GM06990 (cell line): ENCODE measurements around the gene SMIM27.

Experiments
- DNase-seq: peaks from one replicate; pipeline ENCODE4 v3.0.0-alpha.2; 2011; ENCODE audit not compliant: insufficient read length; ENCODE audit errors: extremely low read depth
- H3K27me3 ChIP-seq: replicated peaks from 2 replicates; pipeline ENCODE4 v1.6.0; 2011; ENCODE audit warnings: low read length; ENCODE audit not compliant: control insufficient read depth, insufficient read depth
- H3K36me3 ChIP-seq: 2 replicates; pipeline ENCODE4 v1.5.1; 2011; ENCODE audit warnings: low read length; ENCODE audit not compliant: control insufficient read depth, insufficient read depth
- H3K4me3 ChIP-seq: replicated peaks from 2 replicates; pipeline ENCODE4 v1.5.1; 2011; ENCODE audit warnings: low read depth, mild to moderate bottlenecking, control low read depth, low read length
- CTCF ChIP-seq: IDR thresholded peaks from 2 replicates; pipeline ENCODE4 v1.5.1; 2011; ENCODE audit warnings: low read length, control low read depth, mild to moderate bottlenecking, inconsistent platforms; ENCODE audit not compliant: insufficient read depth, poor library complexity, severe bottlenecking

The SMIM27 gene

GRCh38 chr9:32552172-32552872 lies at the start of gene SMIM27, which contains the start of gene TOPORS:
Gene SMIM27 (plus strand): TSS chr9:32552327. CDS start chr9:32552435, 108 bp downstream.
Gene TOPORS (minus strand): TSS chr9:32552586. CDS start chr9:32552436, 150 bp downstream.
- H3K4me3 ChIP-seq = peak within 1 kb of the TSS; percentile 85
- H3K36me3 ChIP-seq = no peaks in the 10 kb centered on the region
- H3K27me3 ChIP-seq = no peaks in the 10 kb centered on the region
- peak; percentile 91 for DNase-seq
- no peak for TF ChIP-seq CTCF

- H3K36me3 ChIP-seq = no peaks in the 10 kb centered on the region; the same call in 1 of the 2 replicates
- DNase-seq = no peak
- no peak overlapping the region for H3K4me3 ChIP-seq
- TF ChIP-seq CTCF = no peak
- no peaks in the 10 kb centered on the region for H3K27me3 ChIP-seq
Observed at GRCh38 chr9:32502464-32502863, 49.7 kb upstream of the SMIM27 start.

GRCh38 chr9:32503008-32503407 lies 49.1 kb upstream of the SMIM27 start:
- H3K36me3 ChIP-seq = no peaks in the 10 kb centered on the region; the same call in 1 of the 2 replicates
- no peak for DNase-seq
- TF ChIP-seq CTCF = no peak
- no peak overlapping the region for H3K4me3 ChIP-seq
- no peaks in the 10 kb centered on the region for H3K27me3 ChIP-seq

- DNase-seq = no peak
- TF ChIP-seq CTCF = no peak
- no peaks in the 10 kb centered on the region for H3K36me3 ChIP-seq
Observed at GRCh38 chr9:32508728-32509127, 43.4 kb upstream of the SMIM27 start.

GRCh38 chr9:32516241-32516640 lies 35.9 kb upstream of the SMIM27 start:
- no peaks in the 10 kb centered on the region for H3K36me3 ChIP-seq
- no peak overlapping the region for H3K4me3 ChIP-seq
- TF ChIP-seq CTCF = no peak
- DNase-seq = no peak
- H3K27me3 ChIP-seq = no peaks in the 10 kb centered on the region

More at GRCh38 chr9:32508728-32509127, 43.4 kb upstream of the SMIM27 start:
- Histone ChIP-seq H3K4me3 (no peak overlapping the region), H3K27me3 (no peaks in the 10 kb centered on the region)

GRCh38 chr9:32518276-32518675 lies 33.9 kb upstream of the SMIM27 start:
- no peak for TF ChIP-seq CTCF
- no peaks in the 10 kb centered on the region for H3K27me3 ChIP-seq
- DNase-seq = no peak
- no peak overlapping the region for H3K4me3 ChIP-seq
- H3K36me3 ChIP-seq = no peaks in the 10 kb centered on the region
